Non-pigmented ciliary epithelial cell (primary cell): Measurements from ENCODE around the gene AMBRA1.
"Not testable (repeated sequence)": the region's sequence is repeated elsewhere in the genome, so short reads cannot be mapped to it uniquely, and the experiment has no call there.

ENCODE experiments used
- DNase-seq: peaks from one replicate; pipeline ENCODE4 v3.0.0-alpha.2; 2010; ENCODE audit warnings: low read depth

Gene AMBRA1

DNA sequence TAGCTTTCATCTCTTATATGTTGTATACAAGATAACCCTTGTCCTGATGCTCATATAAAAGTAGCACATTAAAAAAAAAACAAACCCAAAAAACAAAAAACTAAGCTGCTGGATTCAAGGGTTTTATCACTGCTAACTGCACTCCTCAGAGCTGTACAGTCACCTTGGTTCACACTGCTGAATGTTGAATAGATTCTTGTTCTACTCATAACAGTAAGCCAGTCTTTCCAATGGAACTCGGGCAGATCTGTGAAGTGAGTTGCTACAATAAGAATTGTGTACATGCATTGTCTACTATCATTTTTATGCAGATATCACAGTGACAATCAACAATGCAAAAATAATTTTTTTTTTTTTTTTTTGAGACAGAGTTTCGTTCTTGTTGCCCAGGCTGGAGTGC, 18.5 kb upstream of the AMBRA1 start:
- DNase-seq, result no peak

- DNase-seq, result no peak
Measured at GRCh38 chr11:46611526-46612304, 17.9 kb upstream of the AMBRA1 start.

GRCh38 chr11:46609386-46609785, 15.6 kb upstream of the AMBRA1 start:
- DNase-seq, result no peak

GRCh38 chr11:46607516-46607915, 13.7 kb upstream of the AMBRA1 start:
- DNase-seq, result no peak

DNA sequence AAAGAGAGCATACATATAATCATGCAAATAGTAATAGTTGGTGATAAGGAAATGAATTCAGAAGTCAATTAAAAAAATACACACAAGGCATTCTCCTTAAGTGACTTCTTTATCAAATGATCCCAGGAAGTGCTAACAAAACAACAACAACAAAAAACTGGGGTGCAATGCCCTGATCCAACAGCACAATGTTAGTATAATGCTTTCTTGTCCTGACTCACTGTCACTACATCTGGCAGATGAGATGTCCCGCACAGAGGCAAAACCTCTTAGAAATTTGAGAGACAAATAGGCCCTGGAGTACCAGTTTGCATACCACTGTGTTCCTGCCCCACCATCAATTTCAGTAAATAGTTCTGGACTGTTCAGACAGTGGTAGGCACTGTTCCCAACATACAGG, 11.0 kb upstream of the AMBRA1 start:
- no peak for DNase-seq

- no peak for DNase-seq
Measured at GRCh38 chr11:46603704-46604308, 10.0 kb upstream of the AMBRA1 start.

- DNase-seq, result no peak
Measured at GRCh38 chr11:46601129-46601528, 7.3 kb upstream of the AMBRA1 start.

- no peak for DNase-seq
Measured at GRCh38 chr11:46600194-46600960, 6.6 kb upstream of the AMBRA1 start.

DNA sequence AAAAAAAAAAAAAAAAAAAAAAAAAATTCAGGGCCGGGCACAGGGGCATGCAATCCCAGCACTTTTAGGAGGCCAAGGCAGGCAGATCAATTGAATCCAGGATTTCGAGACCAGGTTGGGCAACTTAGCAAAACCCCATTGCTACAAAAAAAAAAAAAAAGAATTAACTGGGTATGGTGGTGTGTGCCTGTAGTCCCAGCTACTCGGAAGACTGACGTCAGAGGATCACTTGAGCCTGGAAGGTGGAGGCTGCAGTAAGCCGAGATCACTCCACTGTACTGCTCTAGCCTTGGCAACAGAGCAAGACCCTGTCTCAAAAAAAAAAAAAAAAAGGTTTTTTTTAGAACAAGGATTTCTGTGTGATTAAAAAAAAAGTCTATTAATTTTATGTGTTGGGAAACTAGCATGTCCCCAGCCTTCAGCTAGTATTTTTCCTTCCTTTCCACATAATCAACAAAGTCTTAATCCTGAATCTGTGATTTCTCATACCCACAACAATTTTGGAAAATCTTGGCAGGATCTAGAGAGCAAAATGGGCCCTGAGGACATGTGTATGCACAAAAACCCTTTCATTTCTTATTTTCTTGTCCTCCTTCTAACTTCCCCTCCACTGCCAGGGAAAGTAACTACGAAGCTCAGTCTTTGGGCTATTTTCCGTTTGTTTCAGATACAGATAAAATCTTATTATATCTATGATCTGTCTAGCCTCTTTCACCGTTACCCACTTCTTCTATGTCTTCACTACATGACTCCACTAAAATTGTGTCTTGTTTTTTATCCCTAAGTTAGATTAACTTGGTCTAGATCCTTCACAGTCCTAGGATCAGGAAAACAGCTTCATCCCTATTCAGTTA, 5.7 kb upstream of the AMBRA1 start:
- DNase-seq, result no peak

DNA sequence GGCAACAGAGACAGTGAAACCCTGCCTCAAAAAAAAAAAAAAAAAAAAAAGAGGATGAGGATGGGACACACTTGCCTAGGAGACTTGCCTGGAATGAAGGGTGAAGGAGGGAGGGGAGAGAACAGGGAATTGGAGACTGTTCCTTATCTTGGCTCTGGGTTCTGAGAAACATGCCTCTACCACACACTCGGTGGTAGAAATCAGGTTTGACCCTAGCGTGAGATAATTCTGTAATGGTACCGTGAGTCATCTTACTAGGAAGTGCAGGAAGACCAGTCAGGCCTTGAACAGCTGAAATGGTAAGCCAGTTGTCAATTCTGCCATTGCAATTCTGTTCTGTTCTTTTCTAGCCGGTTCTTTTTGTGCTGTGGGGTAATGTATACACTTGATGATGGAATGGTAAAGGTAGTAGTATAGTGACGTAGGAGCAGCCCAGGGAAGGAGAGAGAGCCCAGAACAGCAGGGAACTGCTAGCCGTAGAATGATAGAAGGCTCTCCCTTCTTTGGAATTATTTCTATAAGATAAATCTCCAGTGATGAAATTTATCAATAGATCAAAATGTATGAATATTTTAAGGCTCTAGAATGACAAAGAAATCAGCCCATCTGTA, 3.9 kb upstream of the AMBRA1 start:
- no peak for DNase-seq

DNA sequence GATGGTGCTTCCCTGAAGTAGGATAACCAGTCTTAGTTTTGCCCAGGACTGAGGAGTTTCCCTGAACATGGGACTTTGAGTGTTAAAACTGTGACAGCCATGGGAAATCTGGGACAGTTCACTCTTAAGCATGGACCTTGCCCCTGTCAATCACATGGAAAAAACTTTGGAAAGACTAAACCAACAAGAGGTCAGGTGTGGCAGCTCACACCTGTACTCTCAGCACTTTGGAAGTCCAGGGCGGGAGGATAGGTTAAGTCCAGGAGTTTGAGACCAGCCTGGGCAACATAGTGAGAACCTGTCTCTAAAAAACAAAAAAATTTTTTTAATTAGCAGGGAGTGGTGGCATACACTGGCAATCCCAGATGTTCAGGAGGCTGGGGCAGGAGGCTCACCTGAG, 3.3 kb upstream of the AMBRA1 start:
- no peak for DNase-seq

DNA sequence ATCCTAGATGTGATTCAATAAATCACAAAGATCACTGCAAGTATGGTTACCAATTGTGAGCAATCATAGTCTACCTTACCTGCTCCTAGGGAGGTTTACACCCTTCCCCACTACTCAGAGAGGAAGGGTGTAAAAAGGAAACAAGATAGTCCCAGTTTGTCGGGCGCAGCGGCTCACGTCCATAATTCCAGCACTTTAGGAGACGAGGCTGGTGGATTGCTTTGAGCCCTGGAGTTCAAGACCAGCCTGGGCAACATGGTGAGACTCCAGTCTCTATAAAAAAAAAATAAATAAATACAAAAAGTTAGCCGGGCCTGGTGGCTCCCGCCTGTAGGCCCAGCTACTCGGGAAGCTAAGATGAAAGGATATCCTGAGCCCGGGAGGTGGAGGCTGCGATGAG, 962 bp upstream of the AMBRA1 start:
- no peak for DNase-seq

- no peak for DNase-seq
Measured at GRCh38 chr11:46594374-46594700, 514 bp upstream of the AMBRA1 start.

DNA sequence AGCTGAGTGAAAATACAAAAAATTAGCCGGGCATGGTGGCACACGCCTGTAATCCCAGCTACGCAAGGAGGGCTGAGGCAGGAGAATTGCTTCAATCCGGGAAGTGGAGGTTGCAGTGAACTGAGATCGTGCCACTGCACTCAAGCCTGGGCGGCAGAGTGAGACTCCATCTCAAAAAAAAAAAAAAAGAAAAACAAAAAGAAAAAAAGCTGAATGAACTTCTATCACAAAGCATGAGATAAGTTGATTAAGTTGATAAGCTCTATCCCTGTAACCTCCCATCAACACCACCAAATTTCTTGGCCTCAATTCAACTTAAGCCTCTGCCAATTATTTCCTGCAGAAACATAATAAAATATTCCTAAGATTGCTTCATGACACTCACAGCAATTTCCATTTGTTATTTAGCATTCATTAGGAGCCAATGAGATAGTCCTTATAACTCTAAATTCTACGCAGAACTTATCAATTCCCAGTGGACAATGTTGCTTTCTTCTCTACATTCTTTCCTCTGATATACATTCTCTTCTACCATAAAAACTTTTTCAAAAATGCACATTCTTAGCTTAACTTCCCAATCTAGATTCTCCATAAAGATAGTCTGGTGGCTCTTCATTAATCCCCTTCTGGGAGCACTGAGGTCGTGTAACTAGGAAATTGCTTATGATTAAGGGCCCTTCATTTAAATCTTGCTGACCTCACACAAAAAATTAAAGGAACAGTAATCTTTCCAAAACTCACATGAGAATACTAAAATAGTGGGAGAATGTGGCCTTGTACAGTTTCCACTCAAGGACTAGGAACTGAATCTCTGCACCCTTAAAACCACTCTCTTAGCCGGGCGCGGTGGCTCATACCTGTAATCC, 2.9 kb downstream of the AMBRA1 start:
- DNase-seq, result no peak

GRCh38 chr11:46588915-46589314, 4.9 kb downstream of the AMBRA1 start:
- no peak for DNase-seq

DNA sequence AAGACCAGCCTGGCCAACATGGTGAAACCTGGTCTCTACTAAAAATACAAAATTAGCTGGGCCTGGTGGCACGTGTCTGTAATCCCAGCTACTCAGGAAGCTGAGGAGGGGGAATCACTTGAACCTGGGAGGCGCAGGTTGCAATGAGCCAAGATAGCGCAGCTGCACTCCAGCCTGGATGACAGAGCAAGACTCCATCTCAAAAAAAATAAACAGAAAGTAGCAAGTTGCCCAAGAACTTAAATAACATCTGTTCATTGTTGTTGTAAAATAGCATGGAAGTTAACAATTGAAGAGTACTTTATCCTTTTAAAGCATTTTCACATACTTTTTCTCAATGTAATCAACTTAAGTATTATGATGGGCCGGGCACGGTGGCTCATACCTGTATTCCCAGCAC, 5.7 kb downstream of the AMBRA1 start:
- no peak for DNase-seq

- not testable (repeated sequence) for DNase-seq
Measured at GRCh38 chr11:46583513-46583912, 10.3 kb downstream of the AMBRA1 start.

- no peak for DNase-seq
Measured at GRCh38 chr11:46582588-46582987, 11.2 kb downstream of the AMBRA1 start.

DNA sequence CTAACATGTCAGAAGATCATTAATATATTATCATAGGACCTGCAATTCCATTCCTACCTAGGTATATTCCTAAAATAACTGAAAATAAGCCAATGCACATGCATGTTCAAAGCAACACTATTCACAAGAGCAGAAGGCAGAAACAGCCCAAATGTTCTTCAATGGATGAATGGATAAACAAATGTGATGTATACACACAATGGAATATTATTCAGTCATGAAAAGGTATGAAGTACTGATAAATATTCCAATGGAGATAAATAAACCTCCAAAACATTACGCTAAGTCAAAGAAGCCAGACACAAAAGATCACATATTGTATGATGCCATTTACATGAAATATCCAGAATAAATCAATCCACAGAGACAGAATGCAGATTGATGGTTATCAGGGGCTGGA, 16.8 kb downstream of the AMBRA1 start:
- DNase-seq, result no peak

- no peak for DNase-seq
Measured at GRCh38 chr11:46574656-46575055, 19.2 kb downstream of the AMBRA1 start.
